ENCODE results near the gene ACP5. TPM values are rescaled to one million over a fixed set of nuclear protein-coding genes. Genes with fewer than 3 reads are reported as not detected.
"Not testable (repeated sequence)": the region's sequence is repeated elsewhere in the genome, so short reads cannot be mapped to it uniquely, and the experiment has no call there.

The ACP5 gene
- not detected in 2 replicates for total RNA-seq (2014; rRNA removed; shearing (Covaris generic); ENCODE audit: low replicate concordance)

DNA sequence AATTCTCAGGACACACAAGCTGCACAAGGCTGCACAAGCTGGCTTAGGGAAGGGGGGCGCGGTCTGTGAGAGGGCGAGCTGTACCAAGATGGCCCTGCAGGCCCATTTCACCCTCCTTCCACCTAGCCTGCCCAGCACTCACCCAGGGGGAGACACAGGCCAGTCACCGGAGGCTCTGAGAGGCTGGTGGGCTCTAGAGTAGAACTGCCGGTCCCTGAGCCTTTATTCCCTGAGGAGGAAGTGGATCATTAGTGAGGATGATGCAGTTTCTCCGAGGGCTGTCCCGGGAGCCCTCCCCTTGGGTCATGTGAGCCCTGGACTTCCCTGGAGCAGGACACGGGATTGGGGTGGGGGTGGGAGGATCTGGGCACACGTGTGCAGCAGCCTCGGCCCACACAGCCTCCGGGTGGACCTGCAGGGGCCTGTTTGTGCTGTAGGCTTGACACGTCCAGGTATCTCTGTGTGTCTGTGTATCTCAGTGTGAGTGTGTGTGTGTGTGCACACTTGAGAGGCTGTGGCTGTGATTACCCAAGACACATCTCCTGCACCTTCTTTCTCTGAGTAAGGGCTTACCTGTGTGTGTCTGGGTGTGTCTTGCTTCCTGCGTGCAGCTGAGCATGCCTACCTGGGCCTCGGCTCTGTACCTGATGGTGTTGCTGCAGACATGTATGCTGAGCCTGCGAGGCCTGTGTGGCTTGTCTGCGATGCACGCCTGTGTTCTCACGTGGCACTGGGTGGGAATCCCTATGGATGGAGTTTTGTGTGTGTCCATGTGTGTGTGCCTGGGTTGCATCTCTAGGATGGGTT, at the start of gene ACP5:
Gene ACP5 (minus strand): TSS at position 195 of the 807 bp plus-strand sequence. CDS start 328 bp downstream, outside the sequence.
- Histone ChIP-seq H3K9me3 (no peaks in the 10 kb centered on the region), H3K27me3 (no peaks in the 10 kb centered on the region), H3K36me3 (no peaks in the 10 kb centered on the region), H3K4me3 (no peak within 1 kb of the TSS)
- DNase-seq = no peak

DNA sequence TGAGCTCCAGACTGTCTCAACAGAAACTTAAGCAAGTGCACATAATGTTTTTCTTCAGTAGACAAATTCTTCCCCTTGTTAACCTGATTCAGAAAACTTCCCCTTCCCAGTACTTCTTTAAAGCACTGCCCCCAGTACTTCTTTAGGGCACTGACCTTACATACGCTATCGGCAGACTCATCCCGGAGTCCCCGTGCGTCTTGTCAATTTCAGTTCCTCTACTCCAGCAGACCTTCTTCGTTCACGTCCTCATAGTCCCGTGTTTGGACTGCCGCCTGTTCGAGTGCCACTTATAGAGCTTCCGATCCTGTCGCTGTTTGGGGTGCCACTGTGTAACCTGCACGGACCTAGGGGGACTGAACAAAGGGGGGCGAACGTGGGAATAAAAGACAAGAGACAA, 48.8 kb upstream of the ACP5 start:
- Histone ChIP-seq H3K4me3 (no peak overlapping the region), H3K36me3 (peaks cover 6% of the 10 kb centered on the region; the same call in 1 of the 2 replicates), H3K27me3 (peaks cover 5% of the 10 kb centered on the region; the same call in 1 of the 2 replicates), H3K9me3 (no peaks in the 10 kb centered on the region)
- DNase-seq = no peak

DNA sequence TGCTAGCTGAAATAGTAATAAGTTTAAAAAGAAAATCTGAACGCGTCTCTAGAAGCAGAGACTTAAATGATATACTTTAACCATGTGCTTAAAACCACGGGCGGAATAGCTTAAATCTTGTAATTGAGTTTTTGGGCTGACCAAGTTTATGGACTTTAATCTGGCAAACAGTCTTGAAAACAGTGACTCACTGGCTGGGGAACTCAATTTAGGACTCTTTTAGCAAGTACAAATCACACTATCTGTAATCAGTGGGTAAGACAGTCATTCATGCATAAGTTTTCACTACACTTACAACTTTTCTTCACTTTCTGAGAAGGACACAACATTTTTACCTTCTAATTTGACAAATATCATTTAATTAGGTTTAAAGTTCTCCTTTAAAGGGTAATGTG, 46.6 kb upstream of the ACP5 start:
- Histone ChIP-seq H3K4me3 (peak overlapping the region; percentile 38), H3K36me3 (peaks cover 28% of the 10 kb centered on the region), H3K9me3 (peaks cover 12% of the 10 kb centered on the region), H3K27me3 (peaks cover 5% of the 10 kb centered on the region; the same call in 1 of the 2 replicates)
- DNase-seq = peak; percentile 34

DNA sequence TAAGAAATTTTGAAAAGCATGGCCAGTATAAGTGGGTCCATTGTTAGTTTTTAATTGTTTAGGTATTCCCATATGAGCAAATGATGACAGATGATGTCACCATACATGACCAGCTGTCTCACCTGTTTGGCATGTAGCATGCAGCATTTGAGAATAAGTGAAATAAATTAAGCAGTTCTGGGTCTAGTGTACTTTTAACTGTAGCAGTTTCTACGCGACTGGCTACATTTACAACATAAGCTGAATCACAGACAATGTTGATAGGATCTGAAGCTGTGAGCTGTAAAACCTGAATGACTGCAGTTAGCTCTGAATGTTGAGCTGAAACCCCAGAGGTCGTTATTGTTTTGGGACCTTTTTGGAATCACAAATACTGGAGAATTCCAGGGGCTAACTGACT, 45.0 kb upstream of the ACP5 start:
- not testable (repeated sequence) for DNase-seq, H3K27me3 ChIP-seq, H3K4me3 ChIP-seq
- H3K9me3 ChIP-seq = peaks cover 28% of the 10 kb centered on the region
- peaks cover 45% of the 10 kb centered on the region for H3K36me3 ChIP-seq

DNA sequence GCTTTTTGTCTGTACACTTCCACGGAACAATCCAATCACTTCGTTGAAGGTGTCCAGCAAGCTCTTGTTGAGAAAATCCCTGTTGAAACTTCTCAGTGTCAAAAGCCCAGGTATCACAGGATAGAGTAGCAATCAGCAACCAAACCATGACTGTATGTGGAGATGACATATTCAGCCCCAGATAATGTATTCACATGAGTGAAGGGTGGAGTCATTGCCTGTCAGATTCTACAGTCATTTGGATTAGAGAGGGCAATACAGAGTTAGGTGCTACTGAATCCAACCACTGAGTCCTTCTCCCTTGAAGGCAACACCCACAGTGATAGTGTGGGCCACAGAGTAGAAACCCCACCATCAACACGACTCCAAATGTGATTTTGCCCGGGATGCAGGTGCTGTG, 43.1 kb upstream of the ACP5 start:
- DNase-seq = no peak
- H3K4me3 ChIP-seq = no peak overlapping the region
- H3K27me3 ChIP-seq = 0 out of 2 replicates have a peak, but pooled peaks cover 5% of the 10 kb centered on the region
- H3K36me3 ChIP-seq = peaks cover 63% of the 10 kb centered on the region
- H3K9me3 ChIP-seq = peaks cover 45% of the 10 kb centered on the region

DNA sequence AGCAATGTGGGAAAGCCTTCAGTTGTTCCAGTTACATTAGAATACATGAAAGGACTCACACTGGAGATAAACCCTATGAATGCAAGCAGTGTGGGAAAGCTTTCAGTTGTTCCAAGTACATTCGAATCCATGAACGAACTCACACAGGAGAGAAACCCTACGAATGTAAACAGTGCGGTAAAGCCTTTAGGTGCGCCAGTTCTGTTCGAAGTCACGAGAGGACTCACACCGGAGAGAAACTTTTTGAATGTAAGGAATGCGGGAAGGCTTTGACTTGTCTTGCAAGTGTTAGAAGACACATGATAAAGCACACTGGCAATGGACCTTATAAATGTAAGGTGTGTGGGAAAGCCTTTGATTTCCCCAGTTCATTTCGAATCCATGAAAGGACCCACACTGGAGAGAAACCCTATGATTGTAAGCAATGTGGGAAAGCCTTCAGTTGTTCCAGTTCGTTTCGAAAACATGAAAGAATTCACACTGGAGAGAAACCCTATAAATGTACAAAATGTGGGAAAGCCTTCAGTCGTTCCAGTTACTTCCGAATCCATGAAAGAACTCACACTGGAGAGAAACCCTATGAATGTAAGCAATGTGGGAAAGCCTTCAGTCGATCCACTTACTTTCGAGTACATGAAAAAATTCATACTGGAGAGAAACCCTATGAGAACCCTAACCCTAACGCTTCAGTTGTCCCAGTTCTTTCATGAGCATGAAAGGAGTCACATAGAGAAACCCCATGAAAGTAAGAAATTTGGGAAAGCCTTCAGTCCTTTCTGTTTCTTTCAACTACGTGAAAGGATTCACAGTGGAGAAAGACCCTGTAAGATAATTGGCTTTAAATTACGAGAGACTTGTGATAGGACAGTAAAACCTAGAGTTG, 40.0 kb upstream of the ACP5 start:
- Histone ChIP-seq H3K4me3 (no peak overlapping the region), H3K36me3 (peaks cover 88% of the 10 kb centered on the region), H3K9me3 (peaks cover 62% of the 10 kb centered on the region), H3K27me3 (no peaks in the 10 kb centered on the region)
- DNase-seq = no peak

DNA sequence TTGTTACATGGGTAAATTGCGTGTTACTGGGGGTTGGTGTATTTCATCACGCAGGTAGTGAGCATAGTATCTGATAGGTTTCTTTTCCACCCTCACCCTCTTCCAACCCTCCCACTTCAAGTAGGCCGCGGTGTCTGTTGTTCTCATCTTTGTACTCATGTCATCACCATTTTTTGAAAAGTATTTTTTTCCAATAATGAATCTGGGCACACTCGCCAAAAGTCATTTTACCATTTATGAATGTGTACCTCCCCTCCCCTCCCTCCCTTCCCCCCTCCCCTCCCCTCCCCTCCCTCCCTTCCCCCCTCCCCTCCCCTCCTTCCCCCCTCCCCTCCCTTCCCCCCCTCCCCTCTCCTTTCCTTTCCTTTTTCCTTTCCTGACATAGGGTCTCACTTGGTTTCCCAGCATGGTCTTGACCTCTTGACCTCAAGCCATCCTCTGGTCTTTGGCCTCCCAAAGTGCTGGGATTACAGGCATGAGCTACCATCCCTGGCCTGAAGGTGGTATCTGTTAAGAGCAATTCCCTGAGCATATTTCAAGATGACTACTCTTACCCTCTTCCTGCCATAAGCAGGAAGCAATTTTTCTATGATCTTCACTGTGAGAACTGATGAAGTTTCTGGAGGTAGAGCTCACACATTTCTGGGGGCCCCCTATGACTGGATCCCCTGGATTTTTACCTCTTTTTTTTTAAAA, 35.5 kb upstream of the ACP5 start:
- DNase-seq = no peak
- peaks cover 42% of the 10 kb centered on the region for H3K9me3 ChIP-seq
- H3K36me3 ChIP-seq = peaks cover 66% of the 10 kb centered on the region
- no peaks in the 10 kb centered on the region for H3K27me3 ChIP-seq
- no peak overlapping the region for H3K4me3 ChIP-seq

DNA sequence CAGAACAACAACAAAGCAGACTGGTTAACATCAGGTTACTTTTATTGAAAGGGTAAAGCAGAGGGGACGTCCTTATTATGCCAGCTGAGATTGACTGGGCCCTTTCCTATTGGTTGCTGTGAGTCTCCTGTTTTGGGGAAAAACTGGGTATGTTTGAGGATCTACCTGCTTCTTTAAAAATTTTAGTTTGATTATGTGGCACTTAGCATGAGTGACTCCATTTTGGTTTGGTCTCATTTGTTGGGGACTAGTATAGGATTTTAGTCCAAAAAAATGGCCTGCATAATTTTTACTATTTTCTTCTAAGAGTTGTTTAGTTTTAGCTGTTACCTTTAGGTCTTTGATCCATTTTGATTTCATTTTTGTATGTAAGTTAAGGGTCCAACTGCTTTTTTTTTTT, 34.3 kb upstream of the ACP5 start:
- H3K4me3 ChIP-seq = no peak overlapping the region
- H3K27me3 ChIP-seq = no peaks in the 10 kb centered on the region
- no peak for DNase-seq
- H3K36me3 ChIP-seq = peaks cover 62% of the 10 kb centered on the region
- peaks cover 31% of the 10 kb centered on the region for H3K9me3 ChIP-seq

DNA sequence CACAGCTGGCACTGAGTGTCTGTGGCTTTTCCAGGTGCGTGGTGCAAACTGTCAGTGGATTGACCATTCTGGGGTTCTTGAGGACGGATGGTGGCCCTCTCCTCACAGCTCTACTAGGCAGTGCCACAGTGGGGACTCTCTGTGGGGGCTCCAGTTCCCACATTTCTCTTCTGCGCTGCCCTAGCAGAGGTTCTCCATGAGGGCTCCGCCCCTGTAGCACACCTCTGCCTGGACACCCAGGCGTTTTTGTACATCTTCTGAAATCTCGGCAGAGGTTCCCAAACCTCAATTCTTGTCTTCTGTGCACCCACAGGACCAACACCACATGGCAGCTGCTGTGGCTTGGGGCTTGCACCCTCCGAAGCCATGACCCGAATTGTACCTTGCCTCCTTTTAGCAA, 29.0 kb upstream of the ACP5 start:
- no peak for DNase-seq
- Histone ChIP-seq H3K4me3 (no peak overlapping the region), H3K27me3 (no peaks in the 10 kb centered on the region), H3K36me3 (peaks cover 68% of the 10 kb centered on the region), H3K9me3 (peaks cover 25% of the 10 kb centered on the region)

DNA sequence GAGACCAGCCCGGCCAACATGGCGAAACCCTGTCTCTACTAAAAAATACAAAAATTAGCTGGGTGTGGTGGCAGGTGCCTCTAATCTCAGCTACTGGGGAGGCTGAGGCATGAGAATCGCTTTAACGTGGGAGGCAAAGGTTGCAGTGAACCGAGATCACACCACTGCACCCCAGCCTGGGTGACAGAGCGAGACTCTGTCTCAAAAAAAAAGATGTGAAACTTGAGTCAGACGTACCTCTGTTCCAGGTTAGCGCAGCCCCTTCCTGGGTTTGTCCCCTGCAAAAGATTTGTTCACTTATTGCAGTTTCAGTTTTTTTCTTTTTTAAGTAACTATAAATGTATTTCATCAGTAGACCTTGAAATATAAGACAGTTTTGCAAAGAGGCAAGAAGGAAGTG, 22.3 kb upstream of the ACP5 start:
- peaks cover 57% of the 10 kb centered on the region for H3K36me3 ChIP-seq
- H3K9me3 ChIP-seq, H3K27me3 ChIP-seq, DNase-seq, H3K4me3 ChIP-seq: not testable (repeated sequence)

DNA sequence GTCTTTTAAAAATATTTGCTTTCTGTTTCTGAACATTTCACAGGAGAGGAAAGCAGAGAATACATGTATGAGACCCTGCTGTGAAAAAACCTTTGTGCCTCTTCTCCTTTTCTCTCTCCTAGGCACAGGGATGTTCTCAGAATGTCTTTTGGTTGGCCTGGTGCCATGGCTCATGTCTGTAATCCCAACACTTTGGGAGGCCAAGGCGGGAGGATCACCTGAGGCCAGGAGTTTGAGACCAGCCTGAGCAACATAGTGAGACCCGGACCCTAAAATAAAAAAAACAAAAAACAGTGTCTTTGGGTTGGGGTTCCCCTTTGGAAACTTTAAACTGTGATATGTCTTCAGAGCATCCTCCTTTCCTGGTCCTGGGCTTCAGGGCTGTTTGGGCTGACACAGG, 21.3 kb upstream of the ACP5 start:
- Histone ChIP-seq H3K36me3 (peaks cover 47% of the 10 kb centered on the region), H3K9me3 (no peaks in the 10 kb centered on the region; the same call in 1 of the 2 replicates), H3K27me3 (no peaks in the 10 kb centered on the region), H3K4me3 (peak overlapping the region; percentile 74)
- no peak for DNase-seq

DNA sequence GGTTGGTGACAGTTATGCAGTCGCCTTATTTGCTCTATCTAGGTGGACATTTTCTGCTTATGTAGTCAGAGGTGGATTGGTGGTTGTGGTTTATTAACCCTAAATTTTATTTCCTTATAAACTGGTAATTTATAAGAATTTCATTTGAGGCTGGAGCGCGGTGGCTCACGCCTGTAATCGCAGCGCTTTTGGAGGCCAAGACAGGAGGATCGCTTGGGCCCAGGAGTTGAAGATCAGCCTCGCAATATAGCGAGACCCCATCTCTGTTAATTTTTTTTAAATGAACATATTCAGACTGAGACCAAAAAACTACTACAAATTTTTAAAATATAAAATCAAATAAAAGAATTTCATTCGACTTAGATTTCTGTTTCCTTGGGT, 20.6 kb upstream of the ACP5 start:
- H3K27me3 ChIP-seq = no peaks in the 10 kb centered on the region
- peak; percentile 19 for DNase-seq
- H3K36me3 ChIP-seq = peaks cover 42% of the 10 kb centered on the region
- H3K4me3 ChIP-seq = peak overlapping the region; percentile 74
- no peaks in the 10 kb centered on the region; the same call in 1 of the 2 replicates for H3K9me3 ChIP-seq

DNA sequence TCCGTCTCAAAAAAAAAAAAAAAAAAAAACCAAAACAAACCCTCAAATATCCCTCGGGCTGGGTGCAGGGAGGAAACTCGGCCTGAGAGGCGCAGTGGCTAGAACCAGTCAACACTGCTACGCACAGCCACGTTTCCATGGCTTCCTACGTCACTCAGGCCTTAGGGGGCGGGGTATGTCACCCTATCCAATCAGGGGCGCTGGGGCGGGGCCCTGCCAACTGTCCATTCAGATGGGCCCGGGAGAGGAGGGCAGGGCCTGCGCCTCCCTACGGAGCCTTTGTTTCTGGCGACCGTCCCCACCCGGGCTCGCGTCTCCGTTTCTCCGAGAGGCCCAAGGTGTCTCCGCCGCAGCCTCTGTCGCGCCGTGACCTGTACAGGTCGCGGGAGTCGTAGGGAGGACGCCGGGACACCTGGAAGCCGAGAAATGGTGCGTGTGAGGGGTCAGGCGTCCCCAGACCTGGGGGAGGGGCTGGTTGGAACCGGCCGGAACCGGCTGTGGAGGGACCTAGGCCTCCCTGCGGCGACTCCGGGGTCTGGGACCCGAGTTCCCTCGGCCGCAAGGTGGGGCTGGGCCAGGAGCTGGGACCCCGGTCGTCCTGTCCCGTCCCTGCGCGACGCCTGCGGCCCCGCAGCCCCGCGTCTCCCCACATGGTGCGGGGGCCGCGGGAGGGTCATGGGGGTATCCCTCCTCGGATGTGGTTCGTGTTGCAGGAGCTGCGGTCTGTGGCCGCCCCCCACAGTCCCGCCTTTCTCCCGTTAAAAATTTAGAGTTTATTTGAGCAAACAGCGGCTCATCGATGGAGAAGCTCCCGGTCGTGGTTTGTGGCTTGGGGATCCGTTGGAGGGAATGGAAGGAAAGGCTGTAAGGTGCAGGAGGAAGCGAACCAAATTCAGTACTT, 20.0 kb upstream of the ACP5 start, which contains the start of gene ZNF627:
Gene ZNF627 (plus strand): TSS at position 282 of the 901 bp plus-strand sequence. CDS start 145 bp downstream, at position 427.
- Histone ChIP-seq H3K9me3 (no peaks in the 10 kb centered on the region; the same call in 1 of the 2 replicates), H3K4me3 (peak within 1 kb of the TSS; percentile 74), H3K36me3 (peaks cover 36% of the 10 kb centered on the region), H3K27me3 (no peaks in the 10 kb centered on the region)
- DNase-seq = peak; percentile 100

DNA sequence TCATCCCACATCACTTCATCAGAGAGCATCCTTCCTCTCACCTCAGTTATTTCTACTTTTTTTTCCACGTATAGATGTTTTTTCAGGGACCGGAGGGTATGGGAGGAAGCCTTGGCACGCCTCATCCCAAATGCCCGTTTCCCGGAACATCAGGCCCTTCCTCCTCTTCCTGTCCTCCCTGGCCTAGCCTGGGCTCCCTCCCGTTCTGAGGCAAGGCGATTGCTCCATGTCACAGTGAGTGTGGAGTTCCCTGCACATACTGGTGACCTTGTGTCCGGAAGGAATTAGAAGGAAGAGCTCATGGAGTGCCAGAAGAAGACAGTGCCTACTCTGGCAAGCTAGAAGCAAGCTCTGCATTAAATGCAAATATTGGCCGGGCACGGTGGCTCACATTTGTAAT, 18.7 kb upstream of the ACP5 start:
- Histone ChIP-seq H3K36me3 (peaks cover 26% of the 10 kb centered on the region), H3K27me3 (no peaks in the 10 kb centered on the region), H3K4me3 (no peak overlapping the region), H3K9me3 (no peaks in the 10 kb centered on the region; the same call in 1 of the 2 replicates)
- DNase-seq = no peak

DNA sequence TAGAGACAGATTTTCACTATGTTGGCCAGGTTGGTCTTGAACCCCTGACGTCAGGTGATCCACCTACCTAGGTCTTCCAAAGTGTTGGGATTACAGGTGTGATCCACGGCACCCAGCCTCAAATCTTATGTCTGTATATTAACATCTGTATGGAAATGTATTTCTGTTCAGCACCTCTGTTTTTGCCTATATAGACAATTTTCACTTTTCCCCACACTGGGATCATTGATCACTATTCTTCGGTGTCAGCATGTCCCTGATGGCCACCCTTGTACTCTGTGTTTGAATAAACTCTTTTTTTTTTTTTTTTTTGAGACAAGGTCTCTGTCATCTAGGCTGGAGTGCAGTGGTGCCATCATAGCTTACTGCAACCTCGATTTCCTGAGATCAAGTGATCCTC, 16.6 kb upstream of the ACP5 start:
- Histone ChIP-seq H3K27me3 (no peaks in the 10 kb centered on the region), H3K36me3 (peaks cover 7% of the 10 kb centered on the region), H3K9me3 (no peaks in the 10 kb centered on the region), H3K4me3 (no peak overlapping the region)
- DNase-seq = no peak
